Fibroblast of lung (primary cell): Measurements from ENCODE around the gene OR5A1. TPM values are rescaled to one million over a fixed set of nuclear protein-coding genes. Genes with fewer than 3 reads are reported as not detected.
"Not testable (repeated sequence)": the region's sequence is repeated elsewhere in the genome, so short reads cannot be mapped to it uniquely, and the experiment has no call there.

ENCODE experiments used
- DNase-seq, 2 donors: peaks; one replicate each; pipeline versions ENCODE4 v3.0.0 to v3.0.0-alpha.2; 2010; ENCODE audit warnings: low read depth in 2 of 2
- H2AFZ ChIP-seq: 2 replicates; pipeline ENCODE4 v1.5.1; 2012; ENCODE audit warnings: low read length, control low read depth, inconsistent platforms
- H3K27ac ChIP-seq: 2 replicates; pipeline ENCODE4 v1.5.1; 2011; ENCODE audit warnings: low read length, control low read depth; ENCODE audit not compliant: insufficient read depth
- H3K27me3 ChIP-seq: 2 replicates; pipeline ENCODE4 v1.5.1; 2011; ENCODE audit warnings: mild to moderate bottlenecking, low read length; ENCODE audit not compliant: control insufficient read depth, insufficient read depth
- H3K36me3 ChIP-seq: 2 replicates; pipeline ENCODE4 v1.5.1; 2011; ENCODE audit warnings: low read length; ENCODE audit not compliant: control insufficient read depth, insufficient read depth
- H3K4me1 ChIP-seq: 2 replicates; pipeline ENCODE4 v1.5.1; 2011; ENCODE audit warnings: low read length; ENCODE audit not compliant: control insufficient read depth, insufficient read depth; ENCODE audit errors: extremely low read depth
- H3K4me2 ChIP-seq: 2 replicates; pipeline ENCODE4 v1.5.1; 2011; ENCODE audit warnings: low read length, control low read depth; ENCODE audit not compliant: insufficient read depth; ENCODE audit errors: extremely low read depth
- H3K4me3 ChIP-seq, 4 experiments: fragments of 200-600 bp in 1 of 4; sonication (generic) in 1 of 4; replicated peaks in 1 of 4; 2 replicates each; pipeline ENCODE4 v1.5.1; 2011 to 2016; ENCODE audit warnings: low read length in 4 of 4, low read depth in 3 of 4, mild to moderate bottlenecking in 3 of 4, control low read depth in 2 of 4, inconsistent platforms in 1 of 4, mixed read lengths in 1 of 4; ENCODE audit not compliant: insufficient read depth in 1 of 4; ENCODE audit errors: control extremely low read depth in 1 of 4
- H3K79me2 ChIP-seq: 2 replicates; pipeline ENCODE4 v1.5.1; 2012; ENCODE audit warnings: mild to moderate bottlenecking, low read length, inconsistent platforms; ENCODE audit not compliant: control insufficient read depth, insufficient read depth
- H3K9ac ChIP-seq: 2 replicates; pipeline ENCODE4 v1.5.1; 2011; ENCODE audit warnings: mild to moderate bottlenecking, low read length, control low read depth; ENCODE audit not compliant: insufficient read depth
- H3K9me3 ChIP-seq: 2 replicates; pipeline ENCODE4 v1.5.1; 2012; ENCODE audit warnings: low read depth, low read length; ENCODE audit not compliant: control insufficient read depth, insufficient read depth
- H4K20me1 ChIP-seq: 2 replicates; pipeline ENCODE4 v1.5.1; 2011; ENCODE audit warnings: low read length; ENCODE audit not compliant: control insufficient read depth, insufficient read depth; ENCODE audit errors: extremely low read depth
- CTCF ChIP-seq, 2 donors: IDR thresholded peaks in 1 of 2; conservative IDR thresholded peaks in 1 of 2; 1 replicate in 1 of 2; 2 replicates in 1 of 2; pipeline ENCODE4 v1.5.1; 2011 to 2012; ENCODE audit warnings: low read length in 2 of 2, control low read depth in 1 of 2, inconsistent platforms in 1 of 2, low read depth in 1 of 2, mild to moderate bottlenecking in 1 of 2
- EZH2 ChIP-seq: IDR thresholded peaks from 2 replicates; pipeline ENCODE4 v1.5.1; 2012; ENCODE audit warnings: low read length, control low read depth, mild to moderate bottlenecking; ENCODE audit errors: missing control alignments
- polyA plus RNA-seq, 2 donors: library from polyadenylated mRNA; depleted of rRNA in 1 of 2; stranded (reverse) in 1 of 2; unstranded in 1 of 2; fragments of >200 nt; gene quantifications; 2 replicates each; pipeline ENCODE4 v1.2.1, GENCODE V29; 2011 to 2012; ENCODE audit warnings: missing spikeins in 1 of 2
- total RNA-seq: library from RNA; depleted of rRNA; stranded (reverse); fragments of >200 nt; gene quantifications from 2 replicates; pipeline ENCODE4 v1.2.1, GENCODE V29; 2014

Gene OR5A1
- total and polyA plus RNA-seq, 2 donors (not counting 1 experiment from before 2014, with no cell fraction given) = not detected

GRCh38 chr11:59437770-59438169, 1.5 kb downstream of the OR5A1 start:
- Histone ChIP-seq H3K9ac (no peak overlapping the region), H3K36me3 (no peaks in the 10 kb centered on the region), H3K79me2 (no peaks in the 10 kb centered on the region), H3K27me3 (no peaks in the 10 kb centered on the region), H3K4me1 (no peaks in the 10 kb centered on the region), H4K20me1 (no peaks in the 10 kb centered on the region), H3K27ac (no peak overlapping the region), H3K9me3 (no peaks in the 10 kb centered on the region), H3K4me3 (no peak overlapping the region), H3K4me2 (no peak overlapping the region), H2AFZ (no peak overlapping the region)
- TF ChIP-seq CTCF (conservative IDR thresholded peaks at IDR 0.05 in 1 of 2, IDR thresholded peaks at IDR 0.05 in 1 of 2; ENCODE audit: low read depth in 1 of 2, low read length in 2 of 2) (no peak), EZH2 (no peak)
- DNase-seq = no peak

- H3K4me2 ChIP-seq, H2AFZ ChIP-seq, H3K27me3 ChIP-seq, H3K9ac ChIP-seq, H3K27ac ChIP-seq, H3K79me2 ChIP-seq, H3K9me3 ChIP-seq, H3K4me3 ChIP-seq, DNase-seq, H3K4me1 ChIP-seq, H4K20me1 ChIP-seq, H3K36me3 ChIP-seq: not testable (repeated sequence)
Observed at GRCh38 chr11:59445624-59446023, 9.4 kb downstream of the OR5A1 start.

GRCh38 chr11:59448484-59448883, 12.2 kb downstream of the OR5A1 start:
- no peak overlapping the region for H3K9ac ChIP-seq
- H2AFZ ChIP-seq = no peak overlapping the region
- no peak overlapping the region for H3K4me3 ChIP-seq
- no peak overlapping the region for H3K27ac ChIP-seq
- H3K79me2 ChIP-seq = no peaks in the 10 kb centered on the region
- H3K9me3 ChIP-seq = no peaks in the 10 kb centered on the region
- H3K36me3 ChIP-seq = no peaks in the 10 kb centered on the region
- no peak overlapping the region for H3K4me2 ChIP-seq
- no peaks in the 10 kb centered on the region for H3K27me3 ChIP-seq
- H4K20me1 ChIP-seq = no peaks in the 10 kb centered on the region
- TF ChIP-seq EZH2 (no peak), CTCF (conservative IDR thresholded peaks at IDR 0.05 in 1 of 2, IDR thresholded peaks at IDR 0.05 in 1 of 2; ENCODE audit: low read depth in 1 of 2, low read length in 2 of 2) (no peak)
- DNase-seq = no peak
- H3K4me1 ChIP-seq = no peaks in the 10 kb centered on the region
